K562 (cell line): ENCODE data around the gene ROBO1. TPM values are rescaled to one million over a fixed set of nuclear protein-coding genes. Genes with fewer than 3 reads are reported as not detected.

Experiments
- ATAC-seq: fragments of 200-7000 bp; cut with Tn5 transposase; 3 replicates; pipeline ENCODE4 v1.9.1; 2020; ENCODE audit warnings: moderate library complexity
- BruUV-seq: library from RNA; stranded (reverse); fragments of 400-500 nt; replicated peaks from 2 replicates; lab custom pipeline; 2021; lab: Mats Ljungman, UMichigan
- CTCF ChIA-PET: fragments of 300-600 bp; formaldehyde crosslinking; extraction: SDS; loops from one replicate; lab custom pipeline; 2021; ENCODE audit warnings: low intra/inter-chr PET ratio; lab: Yijun Ruan, JAX
- POLR2A ChIA-PET: fragments of 300-600, 350-650 bp; sonication (Branson Sonifier 250); formaldehyde crosslinking; extraction: SDS; loops from one replicate; lab custom pipeline; 2021; ENCODE audit warnings: antibody characterized with exemption, inconsistent platforms; lab: Yijun Ruan, JAX
- DNase-seq, 4 experiments: peaks; one replicate each; pipeline versions ENCODE4 v3.0.0 to v3.0.0-alpha.2; 2011 to 2018; ENCODE audit warnings: low spot score in 3 of 4, mixed read lengths in 3 of 4; ENCODE audit errors: extremely low read depth in 1 of 4
- FAIRE-seq: peaks from 2 replicates; lab custom pipeline; 2011; peaks lifted over from hg19 to GRCh38; lab: Jason Lieb, UNC
- H2AFZ ChIP-seq: 2 replicates; pipeline ENCODE4 v1.6.0; 2011; ENCODE audit warnings: low read depth, low read length, control low read depth, inconsistent platforms
- H3K27ac ChIP-seq: fragments of 200-600 bp; 3 replicates; pipeline ENCODE4 v1.8.0; 2011; ENCODE audit warnings: low read depth, mild to moderate bottlenecking, control low read depth, inconsistent platforms, low read length, moderate library complexity, mixed read lengths; ENCODE audit errors: extremely low read depth
- H3K27me3 ChIP-seq, 2 experiments: fragments of 300-600 bp in 1 of 2; 2 replicates in 1 of 2; 3 replicates in 1 of 2; pipeline versions ENCODE4 v1.6.0 to v1.8.0; 2011; ENCODE audit warnings: inconsistent platforms in 2 of 2, low read length in 2 of 2, mild to moderate bottlenecking in 1 of 2, mixed read lengths in 1 of 2, moderate library complexity in 1 of 2; ENCODE audit not compliant: control insufficient read depth in 2 of 2, insufficient read depth in 2 of 2
- H3K36me3 ChIP-seq: fragments of 300-600 bp; 3 replicates; pipeline ENCODE4 v1.8.0; 2011; ENCODE audit warnings: mild to moderate bottlenecking, low read length, inconsistent platforms; ENCODE audit not compliant: control insufficient read depth, insufficient read depth
- H3K4me1 ChIP-seq, 2 experiments: fragments of 200-600 bp in 1 of 2; replicated peaks in 1 of 2; 2 replicates in 1 of 2; 3 replicates in 1 of 2; pipeline versions ENCODE4 v1.5.1 to v1.8.0; 2011; ENCODE audit warnings: inconsistent platforms in 2 of 2, low read length in 2 of 2, mild to moderate bottlenecking in 1 of 2, mixed read lengths in 1 of 2, moderate library complexity in 1 of 2; ENCODE audit not compliant: control insufficient read depth in 2 of 2, insufficient read depth in 2 of 2
- H3K4me2 ChIP-seq: 2 replicates; pipeline ENCODE4 v1.6.1; 2011; ENCODE audit warnings: low read length, control low read depth, inconsistent platforms, mixed read lengths; ENCODE audit not compliant: insufficient read depth
- H3K4me3 ChIP-seq: fragments of 200-600 bp; sonication (generic), shearing (Covaris generic); 2 replicates; pipeline ENCODE4 v1.5.1; 2016; ENCODE audit warnings: control low read depth, inconsistent platforms
- H3K79me2 ChIP-seq: fragments of 200-600 bp; 3 replicates; pipeline ENCODE4 v1.8.0; 2011; ENCODE audit warnings: low read length, inconsistent platforms; ENCODE audit not compliant: control insufficient read depth, insufficient read depth
- H3K9ac ChIP-seq, 2 experiments: 2 replicates each; pipeline versions ENCODE4 v1.6.0 to v1.6.1; 2011; ENCODE audit warnings: low read depth in 2 of 2, low read length in 2 of 2, control low read depth in 1 of 2, inconsistent platforms in 1 of 2, mild to moderate bottlenecking in 1 of 2, mixed read lengths in 1 of 2; ENCODE audit not compliant: insufficient read depth in 1 of 2
- H3K9me1 ChIP-seq: one replicate; pipeline ENCODE4 v1.6.0; 2011; ENCODE audit warnings: inconsistent platforms, mild to moderate bottlenecking, low read length, moderate library complexity; ENCODE audit not compliant: control insufficient read depth, insufficient read depth
- H3K9me3 ChIP-seq: replicated peaks from 2 replicates; pipeline ENCODE4 v1.5.1; 2011; ENCODE audit warnings: low read depth, low read length, inconsistent platforms; ENCODE audit not compliant: control insufficient read depth, insufficient read depth
- H4K20me1 ChIP-seq: replicated peaks from 2 replicates; pipeline ENCODE4 v1.6.1; 2011; ENCODE audit warnings: low read length, inconsistent platforms, mixed read lengths; ENCODE audit not compliant: control insufficient read depth, insufficient read depth
- DACH1 ChIP-seq: fragments of 450-650 bp; IDR thresholded peaks from 2 replicates; pipeline ENCODE4 v1.6.1; 2018; ENCODE audit not compliant: partially characterized antibody
- HDGF ChIP-seq: fragments of 450-650 bp; IDR thresholded peaks from 2 replicates; pipeline ENCODE4 v1.6.1; 2016
- HMBOX1 ChIP-seq: sonication (generic); IDR thresholded peaks from 2 replicates; pipeline ENCODE4 v1.6.1; 2016
- KDM4B ChIP-seq, 2 experiments: fragments of 450-650 bp in 1 of 2; sonication (generic) in 1 of 2; IDR thresholded peaks; 2 replicates each; pipeline ENCODE4 v1.6.1; 2016 to 2017; ENCODE audit warnings: borderline replicate concordance in 2 of 2, antibody characterized with exemption in 1 of 2, low read depth in 1 of 2, mild to moderate bottlenecking in 1 of 2
- MAZ ChIP-seq, 2 experiments: fragments of 450-650 bp in 1 of 2; sonication (generic) in 1 of 2; formaldehyde crosslinking; IDR thresholded peaks in 1 of 2; conservative IDR thresholded peaks in 1 of 2; 2 replicates each; pipeline versions ENCODE4 v1.4.0 to v1.5.0; 2020; ENCODE audit warnings: mild to moderate bottlenecking in 1 of 2, missing genetic modification reagents in 1 of 2
- MIER1 ChIP-seq: fragments of 450-650 bp; IDR thresholded peaks from 2 replicates; pipeline ENCODE4 v1.6.1; 2016; ENCODE audit warnings: antibody characterized with exemption, mild to moderate bottlenecking, low read depth
- NUFIP1 ChIP-seq: fragments of 450-650 bp; IDR thresholded peaks from 2 replicates; pipeline ENCODE4 v1.6.1; 2018; ENCODE audit not compliant: partially characterized antibody
- PPARD ChIP-seq: fragments of 250-450 bp; sonication (Bioruptor Pico); IDR thresholded peaks from 2 replicates; pipeline ENCODE4 v1.8.0; 2022; ENCODE audit warnings: inconsistent platforms, mild to moderate bottlenecking, moderate library complexity
- RB1 ChIP-seq: fragments of 450-650 bp; IDR thresholded peaks from 2 replicates; pipeline ENCODE4 v1.6.1; 2017; ENCODE audit warnings: low read depth, mild to moderate bottlenecking
- SMAD4 ChIP-seq: fragments of 250-450 bp; sonication (Bioruptor Pico); conservative IDR thresholded peaks from 2 replicates; pipeline ENCODE4 v1.8.0; 2021; ENCODE audit warnings: inconsistent platforms, mild to moderate bottlenecking, moderate library complexity
- SREBF1 ChIP-seq: fragments of 150-350 bp; IDR thresholded peaks from 2 replicates; pipeline ENCODE4 v1.6.1; 2014; ENCODE audit warnings: antibody characterized with exemption, low read depth, low read length, borderline replicate concordance
- THAP12 ChIP-seq: fragments of 250-450 bp; sonication (Bioruptor Pico); IDR thresholded peaks from 2 replicates; pipeline ENCODE4 v1.9.0; 2021; ENCODE audit warnings: mild to moderate bottlenecking, inconsistent platforms
- ZBTB7A ChIP-seq: IDR thresholded peaks from 2 replicates; pipeline ENCODE4 v1.6.1; 2011; ENCODE audit warnings: low read depth, mild to moderate bottlenecking, low read length, moderate library complexity, borderline replicate concordance; ENCODE audit not compliant: control insufficient read depth
- ZNF707 ChIP-seq: fragments of 250-450 bp; sonication (Bioruptor Pico); conservative IDR thresholded peaks from 2 replicates; pipeline ENCODE4 v1.8.0; 2022; ENCODE audit warnings: inconsistent platforms, mild to moderate bottlenecking, moderate library complexity
- WGBS: fragments of 100-300 bp; shearing (Covaris generic); methylation state at CpG from one replicate; pipeline ENCODE4 v1.1.6; 2016; ENCODE audit warnings: low coverage, mixed read lengths; ENCODE audit not compliant: insufficient coverage; ENCODE audit errors: missing lambda C conversion rate; 5-methylcytosine and 5-hydroxymethylcytosine counted together
- in situ Hi-C: fragments of 300-500 bp; cut with MboI; formaldehyde crosslinking; loops from 4 replicates; pipeline ENCODE4 v1.15.0; 2018; ENCODE audit warnings: inconsistent platforms, mixed read lengths
- intact Hi-C: fragments of 100-400 bp; cut with micrococcal nuclease; formaldehyde crosslinking; loops from 2 replicates; pipeline ENCODE4 v1.14.2; 2022
- polyA plus RNA-seq, 8 experiments: library from polyadenylated mRNA; depleted of rRNA in 4 of 8; stranded (reverse) in 5 of 8; unstranded in 3 of 8; fragments of >200 nt; fragmentation: Nextera tagmentation in 2 of 8; fragmentation: Illumina TruSeq in 1 of 8; extraction: Ambion mirVana in 2 of 8; extraction: Trizol in 1 of 8; gene quantifications; 2 replicates each; pipeline versions ENCODE4 v1.2.1 to v1.2.3, GENCODE V29; 2011 to 2014; ENCODE audit warnings: inconsistent platforms in 1 of 8, missing spikeins in 1 of 8
- total RNA-seq, 7 experiments: library from RNA; depleted of rRNA in 6 of 7; stranded (reverse); fragments of >200 nt in 6 of 7; fragmentation: Illumina TruSeq in 2 of 7; extraction: Trizol in 2 of 7; gene quantifications; 2 replicates each; pipeline versions ENCODE4 v1.2.1 to v1.2.3, GENCODE V29; 2011 to 2021; ENCODE audit warnings: low replicate concordance in 1 of 7
- TF ChIP-seq, protein P1 (sequence below), 2 experiments: IDR thresholded peaks; 2 replicates each; pipeline ENCODE4 v1.6.1; 2012; ENCODE audit warnings: improper control_type of control experiment in 2 of 2, low read depth in 2 of 2, low read length in 2 of 2, borderline replicate concordance in 1 of 2
- TF ChIP-seq, protein P2 (sequence below): fragments of 250-450 bp; sonication (Bioruptor Pico); IDR thresholded peaks from 2 replicates; pipeline ENCODE4 v1.5.0; 2022; ENCODE audit warnings: mild to moderate bottlenecking

ROBO1 gene
- total and polyA plus RNA-seq, 9 of the 15 experiments (the other 6 are each of a cell fraction or from before 2014, with no cell fraction given), result 0.01 to 0.53 (median 0.17) TPM; not detected in 5

GRCh38 chr3:79414806-79415205 is 353.0 kb downstream of the ROBO1 start:
- no peaks in the 10 kb centered on the region for H3K9me3 ChIP-seq
- H3K4me2 ChIP-seq, result no peak overlapping the region
- no peak for FAIRE-seq
- ATAC-seq, result no peak
- H3K36me3 ChIP-seq, result no peaks in the 10 kb centered on the region
- BruUV-seq, result no TSS peak
- 0% methylated on average over 3 of the region's 3 CpGs for WGBS
- ChIA-PET CTCF (no interaction called here), POLR2A (no interaction called here)
- DNase-seq, result no peak
- H3K9ac ChIP-seq, result no peak overlapping the region
- no peak overlapping the region for H3K4me3 ChIP-seq
- H3K4me1 ChIP-seq, result no peaks in the 10 kb centered on the region
- H3K27me3 ChIP-seq, result no peaks in the 10 kb centered on the region
- no peaks in the 10 kb centered on the region for H3K79me2 ChIP-seq
- no peak overlapping the region for H3K27ac ChIP-seq
- intact Hi-C loops, result no loop called here
- in situ Hi-C loops, result no loop called here
- no peak overlapping the region for H2AFZ ChIP-seq
- H4K20me1 ChIP-seq, result no peaks in the 10 kb centered on the region
- no peaks in the 10 kb centered on the region for H3K9me1 ChIP-seq
- TF ChIP-seq RB1, result no peak
- TF ChIP-seq NUFIP1, result no peak
- no peak for TF ChIP-seq KDM4B (IDR thresholded peaks at IDR 0.05; ENCODE audit: borderline replicate concordance in 2 of 2, low read depth in 1 of 2)
- TF ChIP-seq ZBTB7A, result no peak
- no peak for TF ChIP-seq MAZ (CRISPR knock-in tag; conservative IDR thresholded peaks at IDR 0.05 in 1 of 2, IDR thresholded peaks at IDR 0.05 in 1 of 2)
- TF ChIP-seq THAP12, result no peak
- TF ChIP-seq MIER1, result no peak
- no peak for TF ChIP-seq PPARD (CRISPR knock-in tag)
- no peak for TF ChIP-seq SMAD4
- TF ChIP-seq HMBOX1, result no peak
- TF ChIP-seq, protein P1, sequence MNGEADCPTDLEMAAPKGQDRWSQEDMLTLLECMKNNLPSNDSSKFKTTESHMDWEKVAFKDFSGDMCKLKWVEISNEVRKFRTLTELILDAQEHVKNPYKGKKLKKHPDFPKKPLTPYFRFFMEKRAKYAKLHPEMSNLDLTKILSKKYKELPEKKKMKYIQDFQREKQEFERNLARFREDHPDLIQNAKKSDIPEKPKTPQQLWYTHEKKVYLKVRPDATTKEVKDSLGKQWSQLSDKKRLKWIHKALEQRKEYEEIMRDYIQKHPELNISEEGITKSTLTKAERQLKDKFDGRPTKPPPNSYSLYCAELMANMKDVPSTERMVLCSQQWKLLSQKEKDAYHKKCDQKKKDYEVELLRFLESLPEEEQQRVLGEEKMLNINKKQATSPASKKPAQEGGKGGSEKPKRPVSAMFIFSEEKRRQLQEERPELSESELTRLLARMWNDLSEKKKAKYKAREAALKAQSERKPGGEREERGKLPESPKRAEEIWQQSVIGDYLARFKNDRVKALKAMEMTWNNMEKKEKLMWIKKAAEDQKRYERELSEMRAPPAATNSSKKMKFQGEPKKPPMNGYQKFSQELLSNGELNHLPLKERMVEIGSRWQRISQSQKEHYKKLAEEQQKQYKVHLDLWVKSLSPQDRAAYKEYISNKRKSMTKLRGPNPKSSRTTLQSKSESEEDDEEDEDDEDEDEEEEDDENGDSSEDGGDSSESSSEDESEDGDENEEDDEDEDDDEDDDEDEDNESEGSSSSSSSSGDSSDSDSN (IDR thresholded peaks at IDR 0.05; ENCODE audit: borderline replicate concordance in 1 of 2, low read depth in 2 of 2, low read length in 2 of 2), result no peak
- TF ChIP-seq, protein P2, sequence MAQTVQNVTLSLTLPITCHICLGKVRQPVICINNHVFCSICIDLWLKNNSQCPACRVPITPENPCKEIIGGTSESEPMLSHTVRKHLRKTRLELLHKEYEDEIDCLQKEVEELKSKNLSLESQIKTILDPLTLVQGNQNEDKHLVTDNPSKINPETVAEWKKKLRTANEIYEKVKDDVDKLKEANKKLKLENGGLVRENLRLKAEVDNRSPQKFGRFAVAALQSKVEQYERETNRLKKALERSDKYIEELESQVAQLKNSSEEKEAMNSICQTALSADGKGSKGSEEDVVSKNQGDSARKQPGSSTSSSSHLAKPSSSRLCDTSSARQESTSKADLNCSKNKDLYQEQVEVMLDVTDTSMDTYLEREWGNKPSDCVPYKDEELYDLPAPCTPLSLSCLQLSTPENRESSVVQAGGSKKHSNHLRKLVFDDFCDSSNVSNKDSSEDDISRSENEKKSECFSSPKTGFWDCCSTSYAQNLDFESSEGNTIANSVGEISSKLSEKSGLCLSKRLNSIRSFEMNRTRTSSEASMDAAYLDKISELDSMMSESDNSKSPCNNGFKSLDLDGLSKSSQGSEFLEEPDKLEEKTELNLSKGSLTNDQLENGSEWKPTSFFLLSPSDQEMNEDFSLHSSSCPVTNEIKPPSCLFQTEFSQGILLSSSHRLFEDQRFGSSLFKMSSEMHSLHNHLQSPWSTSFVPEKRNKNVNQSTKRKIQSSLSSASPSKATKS (CRISPR knock-in tag), result no peak
- TF ChIP-seq HDGF, result no peak
- TF ChIP-seq SREBF1, result no peak
- TF ChIP-seq ZNF707, result no peak
- no peak for TF ChIP-seq DACH1
